GM10248 (cell line): ENCODE data around the gene SEL1L.

Experiments used
- CTCF ChIA-PET: fragments of 300-600 bp; sonication (Branson Sonifier 250); formaldehyde crosslinking; extraction: SDS; loops from one replicate; lab custom pipeline; 2021; ENCODE audit warnings: antibody characterized with exemption; lab: Yijun Ruan, JAX
- POLR2A ChIA-PET: fragments of 350-650 bp; sonication (Branson Sonifier 250); formaldehyde crosslinking; extraction: SDS; loops from one replicate; lab custom pipeline; 2020; ENCODE audit warnings: antibody characterized with exemption; lab: Yijun Ruan, JAX
- DNase-seq: peaks from one replicate; pipeline ENCODE4 v3.0.0; 2012; ENCODE audit errors: extremely low spot score
- CTCF ChIP-seq: IDR thresholded peaks from 2 replicates; pipeline ENCODE4 v1.5.1; 2012; ENCODE audit warnings: mild to moderate bottlenecking, low read depth; ENCODE audit errors: extremely low read depth, missing control alignments, control extremely low read depth

The SEL1L gene

GRCh38 chr14:81436296-81437138, 97.1 kb downstream of the SEL1L start:
- POLR2A ChIA-PET, result no interaction called here
- TF ChIP-seq CTCF, result no peak
- DNase-seq, result peak; percentile 80
- CTCF ChIA-PET, result interaction anchor here (0.8 to 11.7 kb wide), 4 partner anchors 10 to 444 kb away, joined by 3 to 85 read pairs (median 3); no protein-coding TSS in a partner anchor

DNA sequence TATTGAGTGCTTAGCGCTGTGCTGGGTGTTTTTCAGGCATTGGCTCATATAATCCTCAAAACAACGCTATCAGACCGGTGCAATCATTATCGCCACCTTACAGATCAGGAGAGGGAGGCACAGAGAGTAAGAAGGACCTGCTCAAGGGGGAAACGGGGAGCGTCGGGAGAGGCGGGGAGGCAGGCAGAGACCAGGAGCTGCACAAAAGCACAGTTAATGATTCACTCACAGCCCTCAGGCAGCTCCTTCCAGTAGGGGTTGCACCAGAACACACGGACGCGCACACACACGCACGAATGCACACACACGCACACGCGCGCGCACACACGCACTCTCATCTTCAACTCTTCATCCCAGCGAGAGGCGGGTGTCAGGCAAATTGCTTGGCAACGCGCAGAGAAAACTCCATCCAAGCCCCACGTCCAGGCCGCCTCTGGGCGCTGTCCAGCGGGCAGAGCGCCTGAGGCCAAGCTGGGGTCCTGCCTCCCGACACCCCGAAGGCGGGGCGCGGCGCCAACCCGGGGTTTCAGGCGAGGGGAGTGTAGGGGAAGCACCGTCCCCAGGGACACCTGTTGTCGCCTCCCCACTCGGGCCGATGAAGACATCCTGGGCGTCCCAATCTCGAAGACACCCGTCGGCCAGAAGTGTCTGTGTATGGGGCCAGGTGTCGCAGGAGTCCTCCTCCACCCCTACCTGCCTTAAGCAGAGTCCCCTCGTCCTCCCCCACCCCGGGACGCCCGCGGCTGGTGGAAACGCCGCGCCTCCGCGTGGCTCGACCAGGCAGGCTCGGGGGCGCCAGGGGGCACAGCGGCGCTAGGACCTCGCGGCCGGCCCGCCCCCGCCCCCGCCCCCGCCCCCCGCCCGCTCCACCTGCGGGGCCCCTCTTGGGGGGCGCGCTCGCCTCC, 98.0 kb downstream of the SEL1L start:
- ChIA-PET POLR2A (no interaction called here), CTCF (interaction anchor here (0.8 to 11.7 kb wide), 3 partner anchors 18 to 33 kb away, joined by 3 to 85 read pairs (median 3); no protein-coding TSS in a partner anchor)
- TF ChIP-seq CTCF, result no peak
- DNase-seq, result peak; percentile 42

GRCh38 chr14:81435048-81435390, 98.6 kb downstream of the SEL1L start:
- DNase-seq, result no peak
- POLR2A ChIA-PET, result no interaction called here
- TF ChIP-seq CTCF, result no peak
- CTCF ChIA-PET, result interaction anchor here (0.8 kb wide), 1 partner anchor 29 kb away, joined by 3 read pairs; no protein-coding TSS in a partner anchor

GRCh38 chr14:81434230-81434629, 99.4 kb downstream of the SEL1L start:
- CTCF ChIA-PET, result no interaction called here
- POLR2A ChIA-PET, result no interaction called here
- no peak for DNase-seq
- TF ChIP-seq CTCF, result no peak

- no peak for DNase-seq
- POLR2A ChIA-PET, result no interaction called here
- TF ChIP-seq CTCF, result no peak
- CTCF ChIA-PET, result interaction anchor here (1.4 kb wide), 1 partner anchor 19 kb away, joined by 4 read pairs; no protein-coding TSS in a partner anchor
These were observed 100.3 kb downstream of the SEL1L start for GRCh38 chr14:81433378-81433777.

DNA sequence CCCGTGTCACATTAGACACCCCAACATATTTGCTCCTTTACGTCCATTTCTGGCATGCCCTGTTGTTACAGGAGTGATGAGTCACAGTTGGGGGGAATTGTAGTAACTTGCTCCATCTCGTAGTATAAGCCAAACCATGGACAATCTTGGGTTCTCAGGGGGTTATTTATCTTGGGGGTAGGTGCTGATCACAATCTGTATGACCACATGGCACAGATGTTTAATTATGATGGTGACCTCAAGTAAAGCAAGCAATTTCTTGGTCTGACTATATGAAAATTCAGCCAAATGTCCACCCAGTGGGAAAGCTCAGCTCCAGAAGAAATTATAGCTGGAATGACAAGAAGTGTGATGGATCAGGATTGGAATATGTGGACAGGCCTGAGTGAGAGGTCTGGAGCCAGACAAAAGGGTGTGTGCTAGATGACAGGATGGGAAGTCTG, 101.4 kb downstream of the SEL1L start:
- ChIA-PET POLR2A (no interaction called here), CTCF (no interaction called here)
- no peak for TF ChIP-seq CTCF
- no peak for DNase-seq
